GM23338 (cell line): ENCODE results near the gene CEACAM16. TPM values are rescaled to one million over a fixed set of nuclear protein-coding genes. Genes with fewer than 3 reads are reported as not detected.

ENCODE experiments used
- ATAC-seq: fragments of 200-7000 bp; cut with Tn5 transposase; 3 replicates; pipeline ENCODE4 v1.9.1; 2020
- DNase-seq: peaks from one replicate; pipeline ENCODE4 v3.0.0-alpha.2; 2015; ENCODE audit warnings: low spot score
- H2AFZ ChIP-seq: fragments of 200-600 bp; sonication (generic); 2 replicates; pipeline ENCODE4 v1.8.0; 2016; ENCODE audit warnings: antibody characterized with exemption, mild to moderate bottlenecking, moderate library complexity
- H3F3A ChIP-seq: fragments of 200-600 bp; sonication (generic); replicated peaks from 2 replicates; pipeline ENCODE4 v1.8.0; 2017; ENCODE audit warnings: antibody characterized with exemption, mixed run types, low read depth
- H3K27ac ChIP-seq: fragments of 200-600 bp; sonication (generic); 2 replicates; pipeline ENCODE4 v1.6.1; 2016; ENCODE audit warnings: low read depth
- H3K27me3 ChIP-seq: fragments of 200-600 bp; sonication (generic); 2 replicates; pipeline ENCODE4 v1.8.0; 2016; ENCODE audit warnings: mild to moderate bottlenecking, mixed run types, moderate library complexity; ENCODE audit not compliant: insufficient read depth
- H3K36me3 ChIP-seq: fragments of 200-600 bp; sonication (generic); 2 replicates; pipeline ENCODE4 v1.8.0; 2016; ENCODE audit warnings: mild to moderate bottlenecking; ENCODE audit not compliant: insufficient read depth
- H3K4me1 ChIP-seq: fragments of 200-600 bp; sonication (generic); 2 replicates; pipeline ENCODE4 v1.8.0; 2016; ENCODE audit warnings: mild to moderate bottlenecking, moderate library complexity; ENCODE audit not compliant: insufficient read depth
- H3K4me2 ChIP-seq: fragments of 200-600 bp; sonication (generic); 2 replicates; pipeline ENCODE4 v1.7.1; 2017; ENCODE audit warnings: mixed run types
- H3K4me3 ChIP-seq: fragments of 200-600 bp; sonication (generic); 2 replicates; pipeline ENCODE4 v1.6.1; 2016; ENCODE audit warnings: mixed run types
- H3K79me2 ChIP-seq: fragments of 200-600 bp; sonication (generic); replicated peaks from 2 replicates; pipeline ENCODE4 v1.8.0; 2017; ENCODE audit warnings: mild to moderate bottlenecking; ENCODE audit not compliant: insufficient read depth
- H3K9me2 ChIP-seq: fragments of 200-600 bp; sonication (generic); 2 replicates; pipeline ENCODE4 v1.8.0; 2017; ENCODE audit not compliant: insufficient read depth
- H4K20me1 ChIP-seq: fragments of 200-600 bp; sonication (generic); replicated peaks from 2 replicates; pipeline ENCODE4 v1.8.0; 2017; ENCODE audit warnings: mild to moderate bottlenecking; ENCODE audit not compliant: insufficient read depth
- H3K27ac Mint-ChIP-seq: 2 replicates; pipeline ENCODE4 v1.8.0; 2020; ENCODE audit warnings: inconsistent platforms, mild to moderate bottlenecking, moderate library complexity, mixed read lengths
- H3K27me3 Mint-ChIP-seq: 3 replicates; pipeline ENCODE4 v1.8.0; 2022; ENCODE audit warnings: low read depth, mild to moderate bottlenecking, moderate library complexity, mixed read lengths, inconsistent platforms; ENCODE audit not compliant: insufficient read depth, poor library complexity
- H3K36me3 Mint-ChIP-seq: 3 replicates; pipeline ENCODE4 v1.8.0; 2021; ENCODE audit warnings: low read depth, mild to moderate bottlenecking, inconsistent platforms, moderate library complexity, mixed read lengths
- H3K4me1 Mint-ChIP-seq: 3 replicates; pipeline ENCODE4 v1.8.0; 2020; ENCODE audit warnings: mild to moderate bottlenecking, inconsistent platforms, mixed read lengths
- H3K4me3 Mint-ChIP-seq: 3 replicates; pipeline ENCODE4 v1.8.0; 2021; ENCODE audit warnings: moderate library complexity, mild to moderate bottlenecking, inconsistent platforms, mixed read lengths
- H3K9me3 Mint-ChIP-seq: 3 replicates; pipeline ENCODE4 v1.8.0; 2020; ENCODE audit warnings: moderate library complexity, mild to moderate bottlenecking, inconsistent platforms, mixed read lengths
- CTCF ChIP-seq, 2 experiments: fragments of 200-600 bp in 1 of 2; sonication (generic) in 1 of 2; conservative IDR thresholded peaks; 2 replicates each; pipeline versions ENCODE4 v1.5.1 to v1.6.1; 2016 to 2017; ENCODE audit warnings: antibody characterized with exemption in 2 of 2, low read depth in 2 of 2, mild to moderate bottlenecking in 2 of 2, moderate library complexity in 1 of 2
- EZH2 ChIP-seq: fragments of 200-600 bp; sonication (generic); IDR thresholded peaks from one replicate; pipeline ENCODE4 v1.8.0; 2017; ENCODE audit warnings: antibody characterized with exemption, mild to moderate bottlenecking, low read depth; ENCODE audit not compliant: unreplicated experiment
- EZH2phosphoT487 ChIP-seq: fragments of 200-600 bp; sonication (generic); IDR thresholded peaks from one replicate; pipeline ENCODE4 v1.8.1; 2018; ENCODE audit warnings: antibody characterized with exemption; ENCODE audit not compliant: unreplicated experiment
- STAT1 ChIP-seq: IDR thresholded peaks from one replicate; pipeline ENCODE4 v1.6.1; 2016; ENCODE audit warnings: antibody characterized with exemption; ENCODE audit not compliant: unreplicated experiment
- ZNF114 ChIP-seq: fragments of 250-450 bp; sonication (Bioruptor Pico); IDR thresholded peaks from 2 replicates; pipeline ENCODE4 v1.5.0; 2020; ENCODE audit warnings: mild to moderate bottlenecking, moderate library complexity
- ZNF331 ChIP-seq: fragments of 250-450 bp; sonication (Bioruptor Pico); IDR thresholded peaks from 2 replicates; pipeline ENCODE4 v1.5.0; 2020; ENCODE audit warnings: low read depth, mild to moderate bottlenecking, moderate library complexity
- ZNF462 ChIP-seq: fragments of 250-450 bp; sonication (Bioruptor Pico); IDR thresholded peaks from 2 replicates; pipeline ENCODE4 v1.5.0; 2020; ENCODE audit warnings: mild to moderate bottlenecking, moderate library complexity
- polyA plus RNA-seq: library from polyadenylated mRNA; unstranded; fragments of >200 nt; fragmentation: Nextera tagmentation; extraction: Ambion mirVana; gene quantifications from 2 replicates; pipeline ENCODE4 v1.2.1, GENCODE V29; 2016
- total RNA-seq: library from RNA; depleted of rRNA; stranded (reverse); fragments of >200 nt; shearing (Covaris generic); gene quantifications from 2 replicates; pipeline ENCODE4 v1.2.3, GENCODE V29; 2014

Gene CEACAM16
- total and polyA plus RNA-seq, 2 experiments from 2014 or later = not detected

- Mint-ChIP-seq H3K9me3 (no peaks in the 10 kb centered on the region), H3K36me3 (no peaks in the 10 kb centered on the region), H3K27ac (no peak overlapping the region), H3K4me1 (no peaks in the 10 kb centered on the region), H3K27me3 (peaks cover 16% of the 10 kb centered on the region), H3K4me3 (no peak overlapping the region)
- DNase-seq (peak; percentile 60), ATAC-seq (peak; percentile 64)
- H3K9me2 ChIP-seq = no peaks in the 10 kb centered on the region
- H3F3A ChIP-seq = no peaks in the 10 kb centered on the region
- H3K27ac ChIP-seq = no peak overlapping the region
- H4K20me1 ChIP-seq = no peaks in the 10 kb centered on the region
- H2AFZ ChIP-seq = peak overlapping the region; percentile 72
- H3K4me3 ChIP-seq = no peak overlapping the region
- TF ChIP-seq CTCF (conservative IDR thresholded peaks at IDR 0.05; ENCODE audit: low read depth in 2 of 2) (0 out of 4 replicates have a peak, but pooled peaks of 1 of the 2 experiments have one; percentile 3), ZNF114 (no peak)
- H3K4me2 ChIP-seq = 0 out of 2 replicates have a peak overlapping the region, but pooled peaks have one; percentile 43
- 0 out of 2 replicates have a peak, but pooled peaks cover 6% of the 10 kb centered on the region for H3K27me3 ChIP-seq
- H3K4me1 ChIP-seq = 0 out of 2 replicates have a peak, but pooled peaks cover 8% of the 10 kb centered on the region
- H3K79me2 ChIP-seq = no peaks in the 10 kb centered on the region
- no peaks in the 10 kb centered on the region for H3K36me3 ChIP-seq
Measured at GRCh38 chr19:44725251-44725650, 26.3 kb downstream of the CEACAM16 start.

- Histone ChIP-seq H3K36me3 (no peaks in the 10 kb centered on the region), H3K27ac (no peak overlapping the region), H3K9me2 (no peaks in the 10 kb centered on the region), H3K4me1 (0 out of 2 replicates have a peak, but pooled peaks cover 8% of the 10 kb centered on the region), H2AFZ (peak overlapping the region; percentile 72), H3K79me2 (no peaks in the 10 kb centered on the region), H3K4me3 (no peak overlapping the region), H3K27me3 (0 out of 2 replicates have a peak, but pooled peaks cover 6% of the 10 kb centered on the region), H3F3A (no peaks in the 10 kb centered on the region), H4K20me1 (no peaks in the 10 kb centered on the region), H3K4me2 (no peak overlapping the region)
- TF ChIP-seq ZNF462 (CRISPR knock-in tag) = no peak
- TF ChIP-seq STAT1 = no peak
- no peak for TF ChIP-seq ZNF114
- no peak for TF ChIP-seq CTCF (conservative IDR thresholded peaks at IDR 0.05; ENCODE audit: low read depth in 2 of 2)
- TF ChIP-seq EZH2phosphoT487 = no peak
- no peak for TF ChIP-seq EZH2
- no peak for TF ChIP-seq ZNF331 (CRISPR knock-in tag)
- no peak overlapping the region for H3K4me3 Mint-ChIP-seq
- H3K9me3 Mint-ChIP-seq = no peaks in the 10 kb centered on the region
- ATAC-seq (no peak), DNase-seq (no peak)
- H3K36me3 Mint-ChIP-seq = no peaks in the 10 kb centered on the region
- peaks cover 16% of the 10 kb centered on the region for H3K27me3 Mint-ChIP-seq
- H3K4me1 Mint-ChIP-seq = no peaks in the 10 kb centered on the region
- no peak overlapping the region for H3K27ac Mint-ChIP-seq
Measured at GRCh38 chr19:44725684-44726083, 26.7 kb downstream of the CEACAM16 start.
